Heart left ventricle (tissue), 16 donors: ENCODE data around the gene JAKMIP1. TPM values are rescaled to one million over a fixed set of nuclear protein-coding genes. Genes with fewer than 3 reads are reported as not detected.

ENCODE experiments used
- ATAC-seq, 4 donors: fragments of 200-7000 bp; cut with Tn5 transposase; one replicate each; pipeline ENCODE4 v1.9.1; 2020 to 2022; ENCODE audit warnings: moderate library complexity in 4 of 4, mild to moderate bottlenecking in 3 of 4, moderate number of reproducible peaks in 1 of 4
- DNase-seq, 5 donors: peaks; one replicate each; pipeline ENCODE4 v3.0.0-alpha.2; 2020
- H3K27ac ChIP-seq, 12 donors: fragments of 200-600 bp; sonication (generic) in 4 of 12; one replicate each; pipeline versions ENCODE4 v1.5.0 to v1.8.0; 2016 to 2022; ENCODE audit warnings: mild to moderate bottlenecking in 2 of 12
- H3K27me3 ChIP-seq, 9 donors: fragments of 200-600 bp; sonication (generic) in 2 of 9; one replicate each; pipeline versions ENCODE4 v1.5.1 to v1.8.0; 2016 to 2022; ENCODE audit warnings: mild to moderate bottlenecking in 3 of 9
- H3K36me3 ChIP-seq, 9 donors: fragments of 200-600 bp; sonication (generic) in 2 of 9; one replicate each; pipeline versions ENCODE4 v1.5.0 to v1.8.0; 2018 to 2022; ENCODE audit warnings: mild to moderate bottlenecking in 2 of 9
- H3K4me1 ChIP-seq, 12 donors: fragments of 200-600 bp; sonication (generic) in 4 of 12; one replicate each; pipeline versions ENCODE4 v1.5.0 to v1.8.0; 2016 to 2022; ENCODE audit warnings: mild to moderate bottlenecking in 3 of 12
- H3K4me3 ChIP-seq, 12 donors: fragments of 200-600 bp; sonication (generic) in 4 of 12; one replicate each; pipeline versions ENCODE4 v1.5.0 to v1.8.0; 2017 to 2022; ENCODE audit warnings: mild to moderate bottlenecking in 9 of 12, moderate library complexity in 4 of 12
- H3K9me3 ChIP-seq, 12 donors: fragments of 200-600 bp; sonication (generic) in 4 of 12; one replicate each; pipeline versions ENCODE4 v1.5.0 to v1.8.0; 2016 to 2022; ENCODE audit warnings: mild to moderate bottlenecking in 1 of 12
- POLR2A ChIP-seq, 2 donors: fragments of 450-650 bp; IDR thresholded peaks; one replicate each; pipeline ENCODE4 v1.6.1; 2017; ENCODE audit warnings: antibody characterized with exemption in 2 of 2, mild to moderate bottlenecking in 2 of 2, moderate library complexity in 2 of 2
- WGBS, 4 donors: extraction: QIAGEN DNeasy Blood & Tissue Kit in 2 of 4; methylation state at CpG; one replicate each; pipeline versions ENCODE4 v1.1.5 to v1.1.7; 2013 to 2018; 5-methylcytosine and 5-hydroxymethylcytosine counted together
- intact Hi-C, 10 donors: fragments of 100-400 bp; cut with DNase I; formaldehyde crosslinking; loops; one replicate each; pipeline versions ENCODE4 v1.11.1 to v1.14.2; 2022
- polyA plus RNA-seq, 2 donors: library from polyadenylated mRNA; stranded (reverse); fragments of 200-250 nt; gene quantifications; one replicate each; pipeline ENCODE4 v1.2.3, GENCODE V29; 2013
- total RNA-seq, 9 donors: library from RNA; depleted of rRNA in 2 of 9; stranded (reverse); fragments of >200 nt in 2 of 9; fragmentation: NEBNext Ultra II Directional in 3 of 9; extraction: Animal tissue kit (Norgen Biotek cat#: 25700) in 3 of 9; gene quantifications; one replicate each; pipeline versions ENCODE4 v1.1.0 to v1.2.4, GENCODE V29; 2016 to 2023
- TF ChIP-seq, protein P1 (sequence below), 12 donors: fragments of 200-600 bp; sonication (generic) in 4 of 12; IDR thresholded peaks; one replicate each; pipeline versions ENCODE4 v1.5.0 to v1.8.0; 2018 to 2022; ENCODE audit warnings: antibody characterized with exemption in 12 of 12, mild to moderate bottlenecking in 5 of 12
- donor health status: ischemic (EF 13 %, LVEDD 7.1; RV severe dilation, severe dysfunction).
- donor health status: healthy with polysubstance abuse.
- donor health status: DM: no; HTN: yes; CAD: no.
- donor health status: DM: no; HTN: no; CAD: no.
- donor health status: ischemic (EF 25% LVEDD 6.9; RV normal size, moderate dysfunction).
- donor health status: ischemic (EF 25% LVEDD 5.7; RV mildly dilated, moderate dysfunction).
- donor health status: healthy.
- donor health status: DM: yes; HTN: yes; CAD: no.
- donor health status: ischemic (EF 35%, LVEDD 5.7; RV mildly dilated, moderate dysfunction).
- donor health status: nonischemic (EF 11% LVEDD 7.7; RV severe dilation, severe dysfunction).
- donor health status: DM: yes; HTN: yes; CAD: no.
- donor health status: PGD.
- donor health status: ischemic (EF 29% LVEDD 5.4; RV normal size, mild dysfunction).
- donor health status: nonischemic (EF 23%, LVEDD 6.1; RV moderate dilation, normal function).

The JAKMIP1 gene
- total and polyA plus RNA-seq, 11 donors: 0.01 to 0.99 (median 0.23) TPM; not detected in 6

GRCh38 chr4:6071191-6071958 lies 129.0 kb downstream of the JAKMIP1 start:
- TF ChIP-seq, protein P1, sequence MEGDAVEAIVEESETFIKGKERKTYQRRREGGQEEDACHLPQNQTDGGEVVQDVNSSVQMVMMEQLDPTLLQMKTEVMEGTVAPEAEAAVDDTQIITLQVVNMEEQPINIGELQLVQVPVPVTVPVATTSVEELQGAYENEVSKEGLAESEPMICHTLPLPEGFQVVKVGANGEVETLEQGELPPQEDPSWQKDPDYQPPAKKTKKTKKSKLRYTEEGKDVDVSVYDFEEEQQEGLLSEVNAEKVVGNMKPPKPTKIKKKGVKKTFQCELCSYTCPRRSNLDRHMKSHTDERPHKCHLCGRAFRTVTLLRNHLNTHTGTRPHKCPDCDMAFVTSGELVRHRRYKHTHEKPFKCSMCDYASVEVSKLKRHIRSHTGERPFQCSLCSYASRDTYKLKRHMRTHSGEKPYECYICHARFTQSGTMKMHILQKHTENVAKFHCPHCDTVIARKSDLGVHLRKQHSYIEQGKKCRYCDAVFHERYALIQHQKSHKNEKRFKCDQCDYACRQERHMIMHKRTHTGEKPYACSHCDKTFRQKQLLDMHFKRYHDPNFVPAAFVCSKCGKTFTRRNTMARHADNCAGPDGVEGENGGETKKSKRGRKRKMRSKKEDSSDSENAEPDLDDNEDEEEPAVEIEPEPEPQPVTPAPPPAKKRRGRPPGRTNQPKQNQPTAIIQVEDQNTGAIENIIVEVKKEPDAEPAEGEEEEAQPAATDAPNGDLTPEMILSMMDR (IDR thresholded peaks at IDR 0.05): no peak
- TF ChIP-seq POLR2A (IDR thresholded peaks at IDR 0.05): no peak
- H3K27ac ChIP-seq: no peak overlapping the region
- no peak for DNase-seq
- no peaks in the 10 kb centered on the region for H3K36me3 ChIP-seq
- no peak for ATAC-seq
- no peak overlapping the region for H3K4me3 ChIP-seq
- H3K27me3 ChIP-seq: peaks cover 0 to 15% (median 0%) of the 10 kb centered on the region in 9 donors
- H3K9me3 ChIP-seq: no peaks in the 10 kb centered on the region
- H3K4me1 ChIP-seq: no peaks in the 10 kb centered on the region
- intact Hi-C loops: no loop called here
- WGBS, 4 donors: 65 to 83% (median 67%) methylated on average over 9 to 14 of the region's 14 CpGs

DNA sequence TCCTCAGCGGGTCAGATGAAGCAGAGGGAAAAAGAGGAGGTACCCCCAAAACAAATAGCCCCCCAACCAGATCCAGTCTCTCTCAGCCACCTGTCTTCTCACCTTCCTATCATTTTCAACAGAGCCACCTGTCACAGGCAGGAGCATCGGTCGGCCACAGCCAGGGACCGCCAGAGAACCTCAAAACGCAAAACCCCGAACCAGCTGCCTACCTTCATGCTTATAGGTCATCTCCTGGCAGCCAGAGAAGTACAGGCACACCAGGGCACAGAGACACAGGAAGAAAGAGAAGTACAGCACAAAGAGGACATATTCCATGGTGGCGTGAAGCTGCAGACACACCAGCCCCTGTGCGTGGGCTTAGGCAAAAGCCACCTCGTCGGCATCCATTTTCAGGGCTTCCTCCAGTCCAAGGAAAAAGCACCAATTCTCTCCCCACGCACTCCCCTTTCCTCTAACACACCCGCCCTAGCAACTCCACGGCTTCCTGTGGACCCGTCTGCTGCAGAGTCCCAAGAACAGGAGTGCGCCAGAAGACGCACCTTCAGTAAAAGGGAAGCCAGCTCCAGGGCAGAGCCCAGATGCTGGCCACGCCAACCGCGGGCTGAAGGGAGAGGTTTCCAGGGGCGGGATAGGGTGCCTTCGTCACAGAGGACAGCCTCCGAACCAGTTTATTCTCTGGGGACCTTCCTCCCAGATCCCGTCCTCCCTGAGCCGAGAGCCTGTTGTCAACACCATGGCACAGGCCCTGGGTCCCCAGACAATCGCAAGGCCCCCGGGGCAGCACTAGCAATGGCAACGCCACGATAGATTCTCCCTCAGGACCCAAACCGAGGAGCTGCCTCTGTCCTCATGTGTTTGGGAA lies 130.3 kb downstream of the JAKMIP1 start:
- Histone ChIP-seq H3K4me3 (no peak overlapping the region), H3K27ac (no peak overlapping the region), H3K36me3 (no peaks in the 10 kb centered on the region), H3K4me1 (no peaks in the 10 kb centered on the region), H3K27me3 (peaks cover 0 to 14% (median 0%) of the 10 kb centered on the region in 9 donors), H3K9me3 (no peaks in the 10 kb centered on the region)
- DNase-seq: no peak
- no peak for TF ChIP-seq POLR2A (IDR thresholded peaks at IDR 0.05)
- TF ChIP-seq, protein P1 (IDR thresholded peaks at IDR 0.05): no peak
- intact Hi-C loops: no loop called here
- WGBS, 4 donors: 73 to 80% (median 77%) methylated on average over 27 to 29 of the region's 29 CpGs
- no peak for ATAC-seq

- TF ChIP-seq, protein P1 (IDR thresholded peaks at IDR 0.05): no peak
- TF ChIP-seq POLR2A (IDR thresholded peaks at IDR 0.05): no peak
- WGBS, 4 donors: 52 to 71% (median 68%) methylated on average over 2 of the region's 2 CpGs
- intact Hi-C loops: no loop called here
- H3K4me3 ChIP-seq: no peak overlapping the region
- no peaks in the 10 kb centered on the region for H3K36me3 ChIP-seq
- no peak overlapping the region for H3K27ac ChIP-seq
- no peaks in the 10 kb centered on the region for H3K9me3 ChIP-seq
- H3K4me1 ChIP-seq: no peaks in the 10 kb centered on the region
- DNase-seq (no peak), ATAC-seq (no peak)
- H3K27me3 ChIP-seq: peaks cover 0 to 14% (median 0%) of the 10 kb centered on the region in 9 donors
These were observed 131.4 kb downstream of the JAKMIP1 start for GRCh38 chr4:6068986-6069385.
